Memory B cell (primary cell): ENCODE data around the gene ZFAND4.
"Not testable (repeated sequence)": the region's sequence is repeated elsewhere in the genome, so short reads cannot be mapped to it uniquely, and the experiment has no call there.

Experiments used
- ATAC-seq: fragments of 150-1000 bp; cut with Tn5 transposase; 2 replicates; pipeline ENCODE4 v1.10.0; 2021; ENCODE audit warnings: low read depth, mild to moderate bottlenecking, moderate library complexity
- DNase-seq, 2 donors: peaks; one replicate each; pipeline ENCODE4 v3.0.0; 2022; ENCODE audit warnings: low spot score in 2 of 2
- H3K27ac Mint-ChIP-seq: one replicate; pipeline ENCODE4 v1.8.0; 2022; ENCODE audit warnings: mild to moderate bottlenecking, moderate library complexity, mixed read lengths
- H3K27me3 Mint-ChIP-seq: one replicate; pipeline ENCODE4 v1.8.0; 2022; ENCODE audit warnings: mixed read lengths
- H3K36me3 Mint-ChIP-seq: one replicate; pipeline ENCODE4 v1.8.0; 2022; ENCODE audit warnings: mild to moderate bottlenecking, mixed read lengths
- H3K4me1 Mint-ChIP-seq: one replicate; pipeline ENCODE4 v1.8.0; 2022; ENCODE audit warnings: mixed read lengths
- H3K4me3 Mint-ChIP-seq: one replicate; pipeline ENCODE4 v1.8.0; 2022; ENCODE audit warnings: mild to moderate bottlenecking, moderate library complexity, mixed read lengths
- H3K9me3 Mint-ChIP-seq: one replicate; pipeline ENCODE4 v1.8.0; 2022; ENCODE audit warnings: mixed read lengths

ZFAND4 gene

DNA sequence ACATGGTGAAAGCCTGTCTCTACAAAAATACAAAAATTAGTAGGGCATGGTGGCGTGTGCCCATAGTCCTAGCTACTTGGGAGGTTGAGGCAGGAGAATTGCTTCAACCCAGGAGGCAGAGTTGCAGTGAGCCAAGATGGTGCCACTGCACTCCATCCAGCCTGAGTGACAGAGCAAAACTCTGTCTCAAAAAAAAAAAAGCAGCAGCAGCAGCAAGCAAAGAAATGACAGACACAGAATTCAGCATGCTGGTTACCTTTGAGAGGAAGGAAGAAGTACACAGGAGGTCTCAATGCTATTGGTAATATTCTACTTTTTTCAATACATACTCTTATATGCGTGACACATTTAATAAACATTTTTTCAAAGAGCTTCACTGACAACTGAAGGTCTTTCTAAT lies 81.3 kb downstream of the ZFAND4 start:
- peaks cover 5% of the 10 kb centered on the region for H3K9me3 Mint-ChIP-seq
- ATAC-seq = no peak
- H3K4me3 Mint-ChIP-seq = no peak overlapping the region

DNA sequence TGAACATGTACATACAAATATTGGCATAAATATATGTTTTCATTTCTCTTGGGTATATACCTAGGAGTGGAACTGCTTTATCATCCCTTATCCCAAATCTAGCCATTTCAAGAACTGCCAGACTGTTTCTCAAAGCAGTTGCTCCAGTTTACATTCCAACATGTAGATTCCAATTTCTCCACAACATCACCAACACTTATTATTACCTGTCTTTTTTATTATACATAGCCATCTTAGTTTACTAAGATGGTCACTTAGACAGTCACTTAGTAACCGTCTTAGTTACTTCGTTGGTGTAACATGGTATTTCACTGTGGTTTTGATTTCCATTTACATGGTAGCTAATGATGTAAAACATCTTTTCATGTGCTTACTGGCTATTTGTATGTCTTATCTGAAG lies 82.7 kb downstream of the ZFAND4 start:
- Mint-ChIP-seq H3K4me3 (no peak overlapping the region), H3K27me3 (no peaks in the 10 kb centered on the region), H3K9me3 (peaks cover 5% of the 10 kb centered on the region), H3K27ac (no peak overlapping the region), H3K36me3 (peaks cover 38% of the 10 kb centered on the region), H3K4me1 (peaks cover 35% of the 10 kb centered on the region)
- ATAC-seq (no peak), DNase-seq (no peak)

More for the DNA sequence above, 81.3 kb downstream of the ZFAND4 start:
- H3K36me3 Mint-ChIP-seq = peaks cover 29% of the 10 kb centered on the region
- H3K27ac Mint-ChIP-seq = peak overlapping the region; percentile 43
- DNase-seq = no peak
- no peaks in the 10 kb centered on the region for H3K27me3 Mint-ChIP-seq
- peaks cover 31% of the 10 kb centered on the region for H3K4me1 Mint-ChIP-seq

DNA sequence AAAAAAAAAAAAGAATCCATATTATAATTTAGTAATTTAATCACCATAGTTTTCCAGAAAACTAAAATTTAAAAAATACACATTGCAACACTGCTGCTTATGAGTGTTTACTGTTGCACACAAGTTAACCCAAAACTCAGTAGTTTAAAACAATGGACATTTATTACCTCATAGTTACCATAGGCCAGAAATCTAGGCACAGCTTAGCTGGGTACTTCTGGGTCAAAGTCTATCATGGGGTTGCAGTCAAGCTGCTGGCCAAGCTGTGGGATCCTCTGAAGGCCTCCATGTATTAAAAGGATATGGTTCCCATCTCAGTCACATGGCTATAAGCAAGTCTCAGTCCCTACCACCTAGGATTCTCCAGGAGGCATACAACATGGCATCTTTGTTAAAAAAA lies 83.6 kb downstream of the ZFAND4 start:
- no peak overlapping the region for H3K27ac Mint-ChIP-seq
- DNase-seq (no peak), ATAC-seq (no peak)
- H3K4me3 Mint-ChIP-seq = no peak overlapping the region
- H3K36me3 Mint-ChIP-seq = peaks cover 42% of the 10 kb centered on the region
- no peaks in the 10 kb centered on the region for H3K27me3 Mint-ChIP-seq
- peaks cover 38% of the 10 kb centered on the region for H3K4me1 Mint-ChIP-seq
- H3K9me3 Mint-ChIP-seq = peaks cover 8% of the 10 kb centered on the region

DNA sequence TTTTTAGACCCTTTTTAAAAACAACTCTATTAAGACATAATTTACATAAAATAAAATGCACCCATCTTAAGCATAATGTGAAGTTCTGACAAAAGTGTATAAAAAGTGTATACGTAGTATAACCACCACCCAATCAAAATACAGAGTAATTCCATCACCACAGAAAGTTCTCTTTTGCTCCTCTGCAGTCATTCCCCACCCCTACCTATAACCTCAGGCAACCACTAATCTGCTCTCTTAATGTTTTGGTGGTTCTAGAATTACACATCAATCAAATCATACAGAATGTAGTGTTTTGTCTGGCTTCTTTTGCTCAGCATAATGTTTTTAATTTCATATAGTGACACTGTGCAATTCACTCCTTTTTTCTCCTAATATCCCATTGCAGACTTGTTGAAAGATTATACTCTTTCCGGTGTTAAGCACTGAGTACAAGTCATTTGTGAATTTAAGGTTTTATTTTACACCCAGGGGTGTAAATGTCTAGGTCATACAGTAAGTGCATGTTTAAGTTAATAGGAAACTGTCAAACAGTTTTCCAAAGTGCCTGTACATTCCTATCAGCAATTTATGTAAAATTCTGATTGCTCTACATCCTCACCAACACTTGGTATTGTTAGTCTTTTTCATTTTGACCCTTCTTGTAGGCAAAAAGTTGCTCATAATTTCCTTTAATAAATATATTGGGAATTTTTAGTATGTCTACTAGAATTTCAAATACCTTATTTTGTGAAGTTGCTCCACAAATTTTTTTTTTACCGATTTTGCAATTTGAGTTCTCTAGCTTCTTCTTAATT lies 86.3 kb downstream of the ZFAND4 start:
- no peak for ATAC-seq
- H3K9me3 Mint-ChIP-seq = peaks cover 8% of the 10 kb centered on the region
- no peaks in the 10 kb centered on the region for H3K27me3 Mint-ChIP-seq
- peaks cover 41% of the 10 kb centered on the region for H3K36me3 Mint-ChIP-seq
- peaks cover 26% of the 10 kb centered on the region for H3K4me1 Mint-ChIP-seq
- no peak overlapping the region for H3K27ac Mint-ChIP-seq
- DNase-seq = no peak
- H3K4me3 Mint-ChIP-seq = no peak overlapping the region

DNA sequence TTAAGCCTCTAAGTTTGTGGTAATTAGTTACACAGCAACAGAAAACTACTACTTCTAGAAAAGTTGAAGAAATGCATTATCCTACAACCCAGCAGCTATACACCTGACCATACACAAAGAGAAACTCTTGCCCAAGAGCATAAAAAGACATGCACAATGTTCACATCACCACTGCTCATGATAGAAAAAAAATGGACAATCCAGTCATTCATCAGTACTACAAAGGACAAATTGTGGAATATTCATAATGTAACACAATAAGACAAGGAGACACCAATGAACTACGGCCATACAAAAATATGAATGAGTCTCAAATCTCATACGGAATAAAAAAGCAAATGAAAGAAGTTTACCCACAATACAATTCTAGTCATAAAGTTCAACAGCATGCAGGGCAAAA lies 87.4 kb downstream of the ZFAND4 start:
- peaks cover 29% of the 10 kb centered on the region for H3K4me1 Mint-ChIP-seq
- no peak overlapping the region for H3K4me3 Mint-ChIP-seq
- H3K27me3 Mint-ChIP-seq = no peaks in the 10 kb centered on the region
- no peak for DNase-seq
- H3K36me3 Mint-ChIP-seq = peaks cover 34% of the 10 kb centered on the region
- peaks cover 8% of the 10 kb centered on the region for H3K9me3 Mint-ChIP-seq
- no peak for ATAC-seq
- no peak overlapping the region for H3K27ac Mint-ChIP-seq

DNA sequence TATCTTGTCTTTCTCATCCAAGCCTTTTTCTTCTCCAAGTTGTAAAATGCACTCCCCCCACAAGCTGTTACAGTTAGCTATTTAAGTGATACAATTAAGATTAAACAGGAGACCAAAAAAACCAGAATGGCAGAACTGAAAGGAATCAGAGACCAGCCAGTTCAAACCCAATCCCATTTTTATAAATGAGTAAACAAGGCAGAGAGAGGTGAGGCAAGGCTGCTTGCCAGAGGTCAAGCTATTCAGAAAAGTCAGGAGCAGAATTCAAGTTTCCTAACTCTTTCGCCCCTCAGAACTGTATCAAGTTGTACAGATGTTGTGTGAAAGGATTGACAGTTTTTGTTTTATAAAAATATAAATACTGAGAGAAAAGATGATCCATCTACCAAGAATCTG lies 90.2 kb downstream of the ZFAND4 start:
- DNase-seq = no peak
- no peak for ATAC-seq
- Mint-ChIP-seq H3K4me3 (peak overlapping the region; percentile 36), H3K27me3 (no peaks in the 10 kb centered on the region), H3K4me1 (peaks cover 35% of the 10 kb centered on the region), H3K9me3 (peaks cover 5% of the 10 kb centered on the region), H3K36me3 (peaks cover 22% of the 10 kb centered on the region), H3K27ac (peak overlapping the region; percentile 98)

DNA sequence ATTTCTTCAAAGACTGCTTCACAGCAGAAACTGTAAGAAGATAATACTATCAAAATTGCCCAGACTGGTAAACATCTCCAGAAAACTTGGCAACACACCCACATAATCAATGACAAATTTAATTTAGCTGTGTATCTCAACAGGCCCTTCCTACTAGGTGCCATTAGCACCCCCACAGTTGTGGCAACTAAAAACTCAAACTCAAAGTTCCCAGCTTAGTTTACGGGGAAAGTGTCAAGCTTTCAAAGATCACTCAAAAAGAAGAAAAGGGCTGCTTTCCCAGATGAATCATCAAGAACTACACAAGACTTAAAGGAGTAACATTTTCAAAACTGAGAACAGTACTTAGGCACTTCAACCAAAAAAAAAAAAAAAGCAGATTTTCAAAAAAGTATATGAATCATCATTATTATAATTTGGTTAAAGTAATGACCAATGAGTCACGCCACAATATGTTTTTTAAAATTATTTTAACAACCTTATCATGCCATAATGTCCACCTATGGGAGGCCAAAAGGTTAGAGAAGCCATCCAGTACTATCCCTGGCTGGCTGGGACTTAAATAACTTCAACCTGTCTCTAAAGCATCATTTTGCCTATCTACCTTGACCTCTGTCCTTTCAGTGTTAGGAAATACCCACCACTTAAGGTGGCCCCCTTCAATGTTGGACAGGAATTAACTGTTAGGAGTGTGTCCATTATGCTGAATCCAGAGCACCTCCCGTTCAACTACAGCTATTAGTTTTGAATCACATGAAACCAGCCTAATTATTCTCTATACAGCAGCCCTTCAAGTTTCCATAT lies 90.8 kb downstream of the ZFAND4 start:
- no peaks in the 10 kb centered on the region for H3K27me3 Mint-ChIP-seq
- no peak for ATAC-seq
- H3K9me3 Mint-ChIP-seq = peaks cover 3% of the 10 kb centered on the region
- peaks cover 17% of the 10 kb centered on the region for H3K36me3 Mint-ChIP-seq
- peak overlapping the region; percentile 98 for H3K27ac Mint-ChIP-seq
- no peak for DNase-seq
- peak overlapping the region; percentile 36 for H3K4me3 Mint-ChIP-seq
- H3K4me1 Mint-ChIP-seq = peaks cover 38% of the 10 kb centered on the region

DNA sequence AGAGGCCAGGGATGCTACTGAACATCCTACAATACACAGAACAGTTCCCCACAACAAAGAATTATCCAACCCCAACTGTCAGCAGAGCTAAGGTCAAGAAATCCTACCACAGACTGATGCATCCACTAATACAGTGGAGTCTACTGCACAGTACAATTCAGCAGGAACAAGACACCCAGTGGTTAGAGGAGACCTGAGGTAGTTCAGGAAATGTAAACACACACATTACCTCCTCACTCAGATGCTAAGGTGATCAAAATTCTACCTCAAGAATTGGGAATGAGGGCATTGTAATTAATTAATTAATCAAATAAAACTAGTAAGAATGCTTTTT lies 91.4 kb downstream of the ZFAND4 start:
- Mint-ChIP-seq H3K27ac (peak overlapping the region; percentile 98), H3K4me3 (peak overlapping the region; percentile 94), H3K27me3 (no peaks in the 10 kb centered on the region), H3K9me3 (peaks cover 3% of the 10 kb centered on the region), H3K4me1 (peaks cover 38% of the 10 kb centered on the region), H3K36me3 (peaks cover 15% of the 10 kb centered on the region)
- ATAC-seq = peak; percentile 51
- no peak for DNase-seq

DNA sequence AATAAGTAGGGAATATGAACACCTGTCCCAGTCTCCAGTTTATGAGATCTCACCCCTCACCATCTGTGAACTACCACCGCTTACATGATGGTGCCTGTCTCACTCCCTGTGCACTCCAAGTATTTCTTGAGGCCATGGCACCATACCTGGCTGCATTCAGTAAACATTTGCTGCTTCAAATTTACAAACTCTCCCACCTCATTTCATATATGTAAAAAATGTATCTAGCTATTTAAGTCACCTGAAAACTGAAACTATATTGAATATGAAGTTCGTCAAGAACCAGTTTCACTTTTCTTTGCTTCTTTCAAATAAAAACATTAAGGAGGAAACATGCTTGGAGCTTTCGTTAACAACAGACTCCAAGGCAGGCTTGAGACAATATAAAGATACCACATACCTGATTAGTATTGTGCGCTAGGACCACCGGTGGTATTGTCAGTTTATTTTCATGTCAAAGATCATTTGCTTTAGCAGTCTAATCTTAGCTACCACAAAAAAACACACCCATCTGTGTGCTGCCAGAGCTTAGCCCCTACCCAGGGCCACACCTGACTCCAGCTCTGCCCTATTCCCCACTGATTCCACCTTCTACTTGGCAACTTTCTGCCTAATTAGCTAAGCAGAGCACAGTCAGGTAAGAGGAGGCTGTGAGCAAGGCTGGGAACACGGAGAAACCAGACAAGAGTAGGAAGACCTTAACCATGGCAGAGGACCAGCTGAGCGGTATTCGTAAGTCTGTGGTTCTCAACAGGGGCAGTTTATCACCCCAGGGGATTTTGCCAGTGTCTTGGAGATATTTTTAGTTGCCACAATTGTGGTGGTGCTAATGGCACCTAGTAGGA lies 92.0 kb downstream of the ZFAND4 start:
- H3K9me3 Mint-ChIP-seq = peaks cover 3% of the 10 kb centered on the region
- H3K27me3 Mint-ChIP-seq = no peaks in the 10 kb centered on the region
- peak overlapping the region; percentile 94 for H3K4me3 Mint-ChIP-seq
- ATAC-seq = peak; percentile 86
- DNase-seq = peak; percentile 18 to 24
- H3K27ac Mint-ChIP-seq = peak overlapping the region; percentile 98
- H3K36me3 Mint-ChIP-seq = peaks cover 12% of the 10 kb centered on the region
- peaks cover 35% of the 10 kb centered on the region for H3K4me1 Mint-ChIP-seq

DNA sequence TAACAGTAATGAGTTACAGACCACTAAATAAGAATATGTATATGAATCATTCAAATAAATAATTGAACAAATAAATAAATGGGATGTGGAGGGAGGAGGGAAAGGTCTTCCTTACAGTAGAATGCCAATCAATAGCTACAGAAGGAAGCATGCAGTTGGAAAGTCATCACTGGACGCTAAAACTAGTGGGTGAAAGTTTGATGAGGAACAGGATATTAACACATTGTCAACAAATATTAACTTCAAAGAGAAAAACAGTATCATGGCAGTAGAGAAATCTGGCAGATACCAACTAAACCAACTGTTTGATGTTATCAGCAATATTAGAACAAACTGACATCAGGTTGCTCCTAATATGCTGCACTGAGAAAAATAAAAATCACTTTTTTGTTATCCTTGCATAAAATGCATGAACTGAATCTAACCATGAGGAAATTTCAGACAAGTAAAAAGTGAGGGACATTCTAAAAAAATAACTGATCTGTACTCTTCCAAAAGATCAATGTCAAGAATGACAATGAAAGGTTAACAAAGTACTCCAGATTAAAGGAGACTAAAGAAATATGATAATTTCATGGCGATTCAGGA lies 94.1 kb downstream of the ZFAND4 start:
- H3K36me3 Mint-ChIP-seq = no peaks in the 10 kb centered on the region
- H3K27ac Mint-ChIP-seq = no peak overlapping the region

DNA sequence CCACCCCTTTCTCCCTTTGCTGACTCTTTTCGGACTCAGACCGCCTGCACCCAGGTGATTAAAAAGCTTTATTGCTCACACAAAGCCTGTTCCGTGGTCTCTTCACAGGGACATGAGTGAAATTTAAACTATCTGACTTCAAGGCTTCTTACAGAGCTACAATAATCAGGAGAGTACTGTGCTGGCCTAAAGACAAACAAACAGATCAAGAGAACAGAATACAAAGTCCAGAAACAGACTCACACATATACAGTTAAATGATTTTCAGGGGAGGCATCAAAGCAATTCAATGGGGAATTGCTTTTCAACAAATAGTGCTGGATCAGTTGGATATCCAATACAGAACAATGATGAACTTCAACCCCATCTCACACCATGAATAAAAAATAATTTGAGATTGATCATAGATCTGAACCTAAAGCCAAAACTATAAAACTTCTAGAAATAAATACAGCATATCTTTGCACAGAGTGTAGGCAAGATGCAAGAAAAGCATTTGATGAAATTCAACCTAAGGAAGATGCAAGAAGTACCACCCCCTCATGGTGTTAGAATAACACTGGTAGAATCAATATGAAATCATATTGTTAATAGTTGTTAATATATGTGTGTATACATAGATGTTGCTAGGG lies 96.5 kb downstream of the ZFAND4 start:
- DNase-seq (no peak), ATAC-seq (no peak)
- peaks cover 3% of the 10 kb centered on the region for H3K9me3 Mint-ChIP-seq
- H3K4me3 Mint-ChIP-seq = no peak overlapping the region
- peaks cover 31% of the 10 kb centered on the region for H3K4me1 Mint-ChIP-seq
- peaks cover 12% of the 10 kb centered on the region for H3K36me3 Mint-ChIP-seq
- H3K27me3 Mint-ChIP-seq = no peaks in the 10 kb centered on the region
- no peak overlapping the region for H3K27ac Mint-ChIP-seq

More for the DNA sequence above, 94.1 kb downstream of the ZFAND4 start:
- DNase-seq (no peak), ATAC-seq (no peak)
- Mint-ChIP-seq H3K27me3 (no peaks in the 10 kb centered on the region), H3K9me3 (no peaks in the 10 kb centered on the region), H3K4me1 (peaks cover 28% of the 10 kb centered on the region), H3K4me3 (no peak overlapping the region)

DNA sequence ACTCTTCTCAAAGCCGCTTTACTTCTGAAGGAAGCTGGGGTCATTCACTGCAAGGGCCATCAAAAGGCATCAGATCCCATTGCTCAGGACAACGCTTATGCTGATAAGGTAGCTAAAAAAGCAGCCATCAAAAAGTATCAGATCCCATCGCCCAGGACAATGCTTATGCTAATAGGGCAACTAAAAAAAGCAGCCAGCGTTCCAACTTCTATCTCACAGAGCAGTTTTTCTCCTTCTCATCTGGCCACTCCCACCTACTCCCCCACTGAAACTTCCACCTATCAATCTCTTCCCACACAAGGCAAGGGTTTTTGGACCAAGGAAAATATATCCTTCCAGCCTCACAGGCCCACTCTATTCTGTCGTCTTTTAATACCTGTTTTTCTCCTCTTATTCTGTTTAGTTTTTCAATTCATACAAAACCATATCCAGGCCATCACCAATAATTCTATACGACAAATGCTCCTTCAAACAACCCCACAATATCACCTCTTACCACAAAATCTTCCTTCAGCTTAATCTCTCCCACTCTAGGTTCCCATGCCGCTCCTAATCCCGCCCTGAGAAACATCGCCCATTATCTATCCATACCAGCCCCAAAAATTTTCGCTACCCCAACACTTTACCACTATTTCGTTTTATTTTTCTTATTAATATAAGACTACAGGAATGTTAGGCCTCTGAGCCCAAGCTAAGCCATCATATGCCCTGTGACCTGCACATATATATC lies 97.4 kb downstream of the ZFAND4 start:
- H3K9me3 Mint-ChIP-seq, DNase-seq, H3K27ac Mint-ChIP-seq, H3K27me3 Mint-ChIP-seq, H3K4me3 Mint-ChIP-seq, ATAC-seq: not testable (repeated sequence)
- peaks cover 26% of the 10 kb centered on the region for H3K4me1 Mint-ChIP-seq
- peaks cover 12% of the 10 kb centered on the region for H3K36me3 Mint-ChIP-seq

DNA sequence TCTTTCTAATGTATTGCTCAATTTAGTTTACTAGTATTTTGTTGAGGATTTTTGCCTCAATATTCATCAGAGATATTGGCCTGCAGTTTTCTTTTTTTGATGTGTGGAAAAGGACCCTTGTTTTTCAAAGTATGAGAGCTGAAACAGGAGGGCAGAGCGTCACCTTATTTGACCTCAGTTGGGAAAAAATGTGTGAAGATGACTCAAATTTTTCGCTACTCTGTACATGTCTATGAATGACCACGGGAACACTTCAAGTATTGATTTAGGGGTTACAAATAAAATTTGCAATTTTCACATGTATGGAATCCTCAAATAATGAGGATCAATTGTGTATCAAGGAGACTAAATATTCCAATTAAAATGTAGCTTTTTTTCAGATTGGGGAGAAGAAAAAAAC lies 103.1 kb downstream of the ZFAND4 start:
- Mint-ChIP-seq H3K36me3 (peaks cover 23% of the 10 kb centered on the region), H3K27ac (peak overlapping the region; percentile 17), H3K4me1 (peaks cover 29% of the 10 kb centered on the region), H3K27me3 (no peaks in the 10 kb centered on the region), H3K4me3 (no peak overlapping the region), H3K9me3 (peaks cover 3% of the 10 kb centered on the region)
- DNase-seq = no peak
- no peak for ATAC-seq
